LHCN-M2 (cell line): ENCODE results near the gene TRIM69. TPM values are rescaled to one million over a fixed set of nuclear protein-coding genes. Genes with fewer than 3 reads are reported as not detected.
A peak's percentile ranks its signal among the peaks of the same experiment; 100 is the strongest.

ENCODE experiments used
- DNase-seq: peaks from one replicate; pipeline ENCODE4 v3.0.0-alpha.2; 2012; ENCODE audit warnings: low read depth
- total RNA-seq: library from RNA; depleted of rRNA; stranded (reverse); fragments of >200 nt; gene quantifications from 2 replicates; pipeline ENCODE4 v1.2.3, GENCODE V29; 2014; rRNA removed

Gene TRIM69
- total RNA-seq, 1 experiment from 2014 or later = 15.7 TPM

DNA sequence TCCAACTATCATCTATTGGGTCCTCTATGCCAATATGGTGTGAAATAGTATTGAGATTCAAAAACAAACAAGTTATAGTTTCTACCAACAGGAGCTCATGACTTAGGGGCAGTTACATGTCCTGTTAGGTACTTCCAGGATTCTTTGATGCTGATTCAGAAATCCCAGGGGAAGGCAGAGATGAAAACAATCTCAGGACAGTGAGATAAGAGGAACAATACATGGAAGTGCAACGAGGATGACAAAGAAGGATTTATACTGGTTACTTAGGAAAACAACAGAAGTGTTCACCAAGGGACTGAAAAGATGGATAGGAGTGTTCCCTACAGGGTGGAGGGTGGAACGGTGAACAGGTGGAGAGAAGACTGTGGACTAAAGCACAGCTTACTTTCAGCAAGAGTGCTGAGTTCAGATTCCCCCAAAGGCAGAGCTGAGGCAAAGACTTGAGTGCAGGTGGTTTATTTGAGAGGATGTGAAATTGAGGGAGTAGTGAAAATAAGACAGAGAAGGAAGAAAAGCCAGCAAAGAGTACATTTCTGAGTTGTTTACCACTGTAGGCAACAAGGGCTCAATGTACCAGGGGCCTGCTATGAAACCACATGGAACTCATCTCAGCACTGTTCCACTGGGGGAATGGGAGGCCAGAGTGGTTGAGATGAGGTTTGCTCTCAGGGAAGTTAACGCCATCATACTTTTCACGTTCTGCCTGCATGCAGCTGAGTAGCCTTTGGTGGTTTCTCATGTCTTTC is 68.1 kb downstream of the TRIM69 start:
- DNase-seq = peak; percentile 13

DNA sequence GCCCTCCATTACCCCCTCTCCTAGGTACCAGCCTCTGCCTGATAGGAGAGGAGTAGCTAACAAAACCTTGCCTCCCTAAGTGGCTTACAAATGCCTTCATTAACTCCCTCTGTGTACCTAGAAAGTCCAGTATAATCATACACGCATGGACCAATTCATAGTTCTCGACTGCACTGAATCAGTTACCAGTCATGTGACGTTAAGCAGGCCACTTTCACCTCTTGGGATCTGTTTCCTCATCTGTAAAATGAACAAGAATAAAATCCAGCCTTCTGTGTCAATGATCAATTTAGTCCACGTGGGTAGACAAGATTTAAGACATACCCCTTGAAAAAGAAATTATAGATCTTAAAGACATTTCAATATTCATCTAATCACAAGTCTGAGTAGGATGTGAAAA is 72.2 kb downstream of the TRIM69 start:
- no peak for DNase-seq

GRCh38 chr15:44810237-44810636 is 73.9 kb downstream of the TRIM69 start:
- no peak for DNase-seq

DNA sequence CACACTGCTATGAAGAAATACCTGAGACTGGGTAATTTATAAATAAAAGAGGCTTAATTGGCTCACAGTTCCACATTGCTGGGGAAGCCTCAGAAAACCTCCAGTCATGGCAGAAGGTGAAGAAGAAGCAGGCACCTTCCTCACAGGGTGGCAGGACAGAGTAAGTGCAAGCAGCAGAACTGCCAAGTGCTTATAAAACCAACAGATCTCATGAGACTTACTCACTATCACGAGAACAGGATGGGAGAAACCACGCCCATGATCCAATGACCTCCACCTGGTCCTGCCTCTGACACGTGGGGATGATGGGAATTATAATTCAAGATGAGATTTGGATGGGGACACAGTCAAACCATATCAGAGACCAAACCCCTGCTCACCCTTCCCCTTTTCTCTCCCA is 75.0 kb downstream of the TRIM69 start:
- no peak for DNase-seq

GRCh38 chr15:44812029-44812517 is 75.7 kb downstream of the TRIM69 start:
- no peak for DNase-seq

DNA sequence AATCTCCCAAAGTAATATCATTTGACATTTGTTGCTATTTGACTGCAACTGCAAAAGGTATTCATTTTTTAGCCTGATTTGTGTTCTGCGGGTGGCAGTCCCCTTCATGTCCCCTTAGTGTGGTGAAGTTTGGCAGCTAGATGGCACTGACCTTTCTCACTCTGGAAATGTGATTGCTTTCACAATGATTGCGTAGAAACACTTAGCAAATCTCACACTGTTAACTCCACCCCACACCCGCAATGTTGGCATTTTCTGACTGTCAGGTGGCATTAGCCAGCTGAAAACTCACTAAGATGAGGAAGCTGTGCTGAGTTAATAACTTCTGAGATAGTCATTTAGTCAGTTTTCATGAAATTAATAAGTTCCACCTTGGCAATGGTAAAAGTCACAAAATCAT is 76.9 kb downstream of the TRIM69 start:
- DNase-seq = no peak

Other genes starting within 250 kb of the TRIM69 start
- gene EIF3J, start 199.4 kb upstream of the TRIM69 start, total RNA-seq = 28.3 and 35.0 TPM in 2 replicates
- gene SPG11, start 72.9 kb upstream of the TRIM69 start, total RNA-seq = 40.2 and 46.4 TPM in 2 replicates
- 0.19 and 0.57 TPM in 2 replicates for gene PATL2, start 25.2 kb upstream of the TRIM69 start, total RNA-seq
- 1,643 and 2,330 TPM in 2 replicates for gene B2M, start 25.0 kb upstream of the TRIM69 start, total RNA-seq
- gene TERB2, start 220.2 kb downstream of the TRIM69 start, total RNA-seq = not detected in 2 replicates